K562 (cell line): Measurements from ENCODE around the gene EHD3. TPM values are rescaled to one million over a fixed set of nuclear protein-coding genes. Genes with fewer than 3 reads are reported as not detected.

ENCODE experiments used
- ATAC-seq: fragments of 200-7000 bp; cut with Tn5 transposase; 3 replicates; pipeline ENCODE4 v1.9.1; 2020; ENCODE audit warnings: moderate library complexity
- BruUV-seq: library from RNA; stranded (reverse); fragments of 400-500 nt; replicated peaks from 2 replicates; lab custom pipeline; 2021; lab: Mats Ljungman, UMichigan
- CTCF ChIA-PET: fragments of 300-600 bp; formaldehyde crosslinking; extraction: SDS; loops from one replicate; lab custom pipeline; 2021; ENCODE audit warnings: low intra/inter-chr PET ratio; lab: Yijun Ruan, JAX
- POLR2A ChIA-PET: fragments of 300-600, 350-650 bp; sonication (Branson Sonifier 250); formaldehyde crosslinking; extraction: SDS; loops from one replicate; lab custom pipeline; 2021; ENCODE audit warnings: antibody characterized with exemption, inconsistent platforms; lab: Yijun Ruan, JAX
- DNase-seq, 4 experiments: peaks; one replicate each; pipeline versions ENCODE4 v3.0.0 to v3.0.0-alpha.2; 2011 to 2018; ENCODE audit warnings: low spot score in 3 of 4, mixed read lengths in 3 of 4; ENCODE audit errors: extremely low read depth in 1 of 4
- FAIRE-seq: peaks from 2 replicates; lab custom pipeline; 2011; peaks lifted over from hg19 to GRCh38; lab: Jason Lieb, UNC
- H2AFZ ChIP-seq: 2 replicates; pipeline ENCODE4 v1.6.0; 2011; ENCODE audit warnings: low read depth, low read length, control low read depth, inconsistent platforms
- H3K27ac ChIP-seq: fragments of 200-600 bp; 3 replicates; pipeline ENCODE4 v1.8.0; 2011; ENCODE audit warnings: low read depth, mild to moderate bottlenecking, control low read depth, inconsistent platforms, low read length, moderate library complexity, mixed read lengths; ENCODE audit errors: extremely low read depth
- H3K27me3 ChIP-seq, 2 experiments: fragments of 300-600 bp in 1 of 2; 2 replicates in 1 of 2; 3 replicates in 1 of 2; pipeline versions ENCODE4 v1.6.0 to v1.8.0; 2011; ENCODE audit warnings: inconsistent platforms in 2 of 2, low read length in 2 of 2, mild to moderate bottlenecking in 1 of 2, mixed read lengths in 1 of 2, moderate library complexity in 1 of 2; ENCODE audit not compliant: control insufficient read depth in 2 of 2, insufficient read depth in 2 of 2
- H3K36me3 ChIP-seq: fragments of 300-600 bp; 3 replicates; pipeline ENCODE4 v1.8.0; 2011; ENCODE audit warnings: mild to moderate bottlenecking, low read length, inconsistent platforms; ENCODE audit not compliant: control insufficient read depth, insufficient read depth
- H3K4me1 ChIP-seq, 2 experiments: fragments of 200-600 bp in 1 of 2; replicated peaks in 1 of 2; 2 replicates in 1 of 2; 3 replicates in 1 of 2; pipeline versions ENCODE4 v1.5.1 to v1.8.0; 2011; ENCODE audit warnings: inconsistent platforms in 2 of 2, low read length in 2 of 2, mild to moderate bottlenecking in 1 of 2, mixed read lengths in 1 of 2, moderate library complexity in 1 of 2; ENCODE audit not compliant: control insufficient read depth in 2 of 2, insufficient read depth in 2 of 2
- H3K4me2 ChIP-seq: 2 replicates; pipeline ENCODE4 v1.6.1; 2011; ENCODE audit warnings: low read length, control low read depth, inconsistent platforms, mixed read lengths; ENCODE audit not compliant: insufficient read depth
- H3K4me3 ChIP-seq: fragments of 200-600 bp; sonication (generic), shearing (Covaris generic); 2 replicates; pipeline ENCODE4 v1.5.1; 2016; ENCODE audit warnings: control low read depth, inconsistent platforms
- H3K79me2 ChIP-seq: fragments of 200-600 bp; 3 replicates; pipeline ENCODE4 v1.8.0; 2011; ENCODE audit warnings: low read length, inconsistent platforms; ENCODE audit not compliant: control insufficient read depth, insufficient read depth
- H3K9ac ChIP-seq, 2 experiments: 2 replicates each; pipeline versions ENCODE4 v1.6.0 to v1.6.1; 2011; ENCODE audit warnings: low read depth in 2 of 2, low read length in 2 of 2, control low read depth in 1 of 2, inconsistent platforms in 1 of 2, mild to moderate bottlenecking in 1 of 2, mixed read lengths in 1 of 2; ENCODE audit not compliant: insufficient read depth in 1 of 2
- H3K9me1 ChIP-seq: one replicate; pipeline ENCODE4 v1.6.0; 2011; ENCODE audit warnings: inconsistent platforms, mild to moderate bottlenecking, low read length, moderate library complexity; ENCODE audit not compliant: control insufficient read depth, insufficient read depth
- H3K9me3 ChIP-seq: replicated peaks from 2 replicates; pipeline ENCODE4 v1.5.1; 2011; ENCODE audit warnings: low read depth, low read length, inconsistent platforms; ENCODE audit not compliant: control insufficient read depth, insufficient read depth
- H4K20me1 ChIP-seq: replicated peaks from 2 replicates; pipeline ENCODE4 v1.6.1; 2011; ENCODE audit warnings: low read length, inconsistent platforms, mixed read lengths; ENCODE audit not compliant: control insufficient read depth, insufficient read depth
- ATF1 ChIP-seq, 2 experiments: fragments of 450-650 bp in 1 of 2; IDR thresholded peaks; 2 replicates each; pipeline ENCODE4 v1.6.1; 2016; ENCODE audit warnings: missing compliant biosample characterization in 1 of 2, missing genetic modification characterization in 1 of 2
- ILK ChIP-seq: fragments of 450-650 bp; IDR thresholded peaks from 2 replicates; pipeline ENCODE4 v1.6.1; 2016; ENCODE audit warnings: missing genetic modification characterization, low read depth, mild to moderate bottlenecking, missing compliant biosample characterization, moderate library complexity, borderline replicate concordance
- NCOA1 ChIP-seq: fragments of 450-650 bp; IDR thresholded peaks from 2 replicates; pipeline ENCODE4 v1.6.1; 2016; ENCODE audit warnings: low read depth
- PHF8 ChIP-seq: fragments of 200-600 bp; sonication (generic); IDR thresholded peaks from 2 replicates; pipeline ENCODE4 v1.6.1; 2012; ENCODE audit warnings: mixed run types, mild to moderate bottlenecking, inconsistent platforms, low read length, moderate library complexity, borderline replicate concordance
- TEAD4 ChIP-seq, 2 experiments: sonication (generic) in 1 of 2; formaldehyde crosslinking in 1 of 2; IDR thresholded peaks; 2 replicates each; pipeline versions ENCODE4 v1.6.1 to v1.8.0; 2012 to 2022; ENCODE audit warnings: borderline replicate concordance in 1 of 2, inconsistent platforms in 1 of 2, low read length in 1 of 2, mild to moderate bottlenecking in 1 of 2, missing genetic modification reagents in 1 of 2
- ZNF707 ChIP-seq: fragments of 250-450 bp; sonication (Bioruptor Pico); conservative IDR thresholded peaks from 2 replicates; pipeline ENCODE4 v1.8.0; 2022; ENCODE audit warnings: inconsistent platforms, mild to moderate bottlenecking, moderate library complexity
- WGBS: fragments of 100-300 bp; shearing (Covaris generic); methylation state at CpG from one replicate; pipeline ENCODE4 v1.1.6; 2016; ENCODE audit warnings: low coverage, mixed read lengths; ENCODE audit not compliant: insufficient coverage; ENCODE audit errors: missing lambda C conversion rate; 5-methylcytosine and 5-hydroxymethylcytosine counted together
- in situ Hi-C: fragments of 300-500 bp; cut with MboI; formaldehyde crosslinking; loops from 4 replicates; pipeline ENCODE4 v1.15.0; 2018; ENCODE audit warnings: inconsistent platforms, mixed read lengths
- intact Hi-C: fragments of 100-400 bp; cut with micrococcal nuclease; formaldehyde crosslinking; loops from 2 replicates; pipeline ENCODE4 v1.14.2; 2022
- polyA plus RNA-seq, 8 experiments: library from polyadenylated mRNA; depleted of rRNA in 4 of 8; stranded (reverse) in 5 of 8; unstranded in 3 of 8; fragments of >200 nt; fragmentation: Nextera tagmentation in 2 of 8; fragmentation: Illumina TruSeq in 1 of 8; extraction: Ambion mirVana in 2 of 8; extraction: Trizol in 1 of 8; gene quantifications; 2 replicates each; pipeline versions ENCODE4 v1.2.1 to v1.2.3, GENCODE V29; 2011 to 2014; ENCODE audit warnings: inconsistent platforms in 1 of 8, missing spikeins in 1 of 8
- total RNA-seq, 7 experiments: library from RNA; depleted of rRNA in 6 of 7; stranded (reverse); fragments of >200 nt in 6 of 7; fragmentation: Illumina TruSeq in 2 of 7; extraction: Trizol in 2 of 7; gene quantifications; 2 replicates each; pipeline versions ENCODE4 v1.2.1 to v1.2.3, GENCODE V29; 2011 to 2021; ENCODE audit warnings: low replicate concordance in 1 of 7
- TF ChIP-seq, protein P1 (sequence below): fragments of 250-450 bp; sonication (Bioruptor Pico); IDR thresholded peaks from 2 replicates; pipeline ENCODE4 v1.6.1; 2021; ENCODE audit warnings: mild to moderate bottlenecking

EHD3 gene
- total and polyA plus RNA-seq, 9 of the 15 experiments (the other 6 are each of a cell fraction or from before 2014, with no cell fraction given), result under 0.01 to 0.04 (median 0.03) TPM; not detected in 3

DNA sequence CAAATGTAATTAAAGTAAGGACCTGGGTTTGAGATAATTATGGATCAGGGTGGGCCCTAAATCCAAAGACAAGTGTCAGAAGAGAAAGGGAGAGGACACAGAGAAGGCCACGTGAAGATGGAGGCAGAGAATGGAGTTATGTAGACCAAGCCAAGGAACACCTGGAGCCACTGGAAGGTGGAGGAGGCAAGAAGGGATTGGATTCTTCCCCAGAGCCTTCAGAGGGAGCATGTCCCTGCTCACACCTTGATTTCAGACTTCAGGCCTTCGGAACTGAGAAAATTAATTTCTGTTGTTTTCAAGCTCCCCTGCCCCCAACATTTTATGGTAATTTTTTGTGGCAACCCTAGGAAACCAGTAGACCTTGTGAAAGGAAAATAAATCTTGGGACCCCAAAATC lies 36.3 kb upstream of the EHD3 start:
- Histone ChIP-seq H3K79me2 (no peaks in the 10 kb centered on the region), H3K4me3 (no peak overlapping the region), H3K27me3 (peaks cover 0 to 21% of the 10 kb centered on the region in 2 experiments; a peak in 3 of 5 replicates), H3K9me1 (no peaks in the 10 kb centered on the region), H3K4me2 (no peak overlapping the region), H2AFZ (no peak overlapping the region), H3K36me3 (no peaks in the 10 kb centered on the region), H3K27ac (no peak overlapping the region), H4K20me1 (no peaks in the 10 kb centered on the region), H3K9me3 (no peaks in the 10 kb centered on the region), H3K4me1 (no peaks in the 10 kb centered on the region), H3K9ac (no peak overlapping the region)
- ChIA-PET POLR2A (no interaction called here), CTCF (no interaction called here)
- in situ Hi-C loops, result no loop called here
- no peak for DNase-seq
- no peak for FAIRE-seq
- ATAC-seq, result no peak
- WGBS, result 0% methylated on average over 2 of the region's 2 CpGs
- no TSS peak for BruUV-seq
- intact Hi-C loops, result no loop called here
- TF ChIP-seq NCOA1 (no peak), ILK (no peak), TEAD4 (IDR thresholded peaks at IDR 0.05; ENCODE audit: low read length) (no peak), TEAD4 (CRISPR knock-in tag; IDR thresholded peaks at IDR 0.05; ENCODE audit: borderline replicate concordance) (no peak), ATF1 (CRISPR knock-in tag; IDR thresholded peaks at IDR 0.05) (no peak), ATF1 (tag; IDR thresholded peaks at IDR 0.05) (no peak), PHF8 (no peak), ZNF707 (no peak)
- TF ChIP-seq, protein P1, sequence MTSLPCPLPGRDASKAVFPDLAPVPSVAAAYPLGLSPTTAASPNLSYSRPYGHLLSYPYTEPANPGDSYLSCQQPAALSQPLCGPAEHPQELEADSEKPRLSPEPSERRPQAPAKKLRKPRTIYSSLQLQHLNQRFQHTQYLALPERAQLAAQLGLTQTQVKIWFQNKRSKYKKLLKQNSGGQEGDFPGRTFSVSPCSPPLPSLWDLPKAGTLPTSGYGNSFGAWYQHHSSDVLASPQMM (CRISPR knock-in tag), result no peak
